SK-N-SH (cell line): ENCODE results near the gene ATP6V0A1. TPM values are rescaled to one million over a fixed set of nuclear protein-coding genes. Genes with fewer than 3 reads are reported as not detected.

Experiments used
- CTCF ChIA-PET: fragments of 300-600, 350-600 bp; formaldehyde crosslinking; extraction: SDS; loops from one replicate; lab custom pipeline; 2021; lab: Yijun Ruan, JAX
- POLR2A ChIA-PET: fragments of 350-600 bp; sonication (Branson Sonifier 250); formaldehyde crosslinking; extraction: SDS; loops from one replicate; lab custom pipeline; 2020; ENCODE audit warnings: antibody characterized with exemption, inconsistent platforms; lab: Yijun Ruan, JAX
- DNase-seq: peaks from one replicate; pipeline ENCODE4 v3.0.0; 2012
- H2AFZ ChIP-seq: fragments of 200-600 bp; sonication (generic); 2 replicates; pipeline ENCODE4 v1.8.1; 2016; ENCODE audit warnings: antibody characterized with exemption, mild to moderate bottlenecking, low read depth
- H3F3A ChIP-seq: fragments of 200-600 bp; sonication (generic); replicated peaks from 2 replicates; pipeline ENCODE3; 2016; ENCODE audit warnings: antibody characterized with exemption, mild to moderate bottlenecking; ENCODE audit not compliant: insufficient read depth
- H3K27ac ChIP-seq, 2 experiments: fragments of 200-500 bp in 1 of 2; fragments of 200-600 bp in 1 of 2; sonication (Bioruptor generic) in 1 of 2; sonication (generic), shearing (Covaris generic) in 1 of 2; 2 replicates each; pipeline versions ENCODE4 v1.5.1 to v1.6.1; 2014 to 2016; ENCODE audit warnings: low read depth in 2 of 2, inconsistent platforms in 1 of 2, low read length in 1 of 2, mild to moderate bottlenecking in 1 of 2, mixed read lengths in 1 of 2
- H3K27me3 ChIP-seq: fragments of 200-600 bp; sonication (generic), shearing (Covaris generic); 2 replicates; pipeline ENCODE4 v1.6.1; 2016; ENCODE audit warnings: mixed run types; ENCODE audit not compliant: insufficient read depth
- H3K36me3 ChIP-seq, 2 experiments: fragments of 200-500 bp in 1 of 2; fragments of 200-600 bp in 1 of 2; sonication (Bioruptor generic) in 1 of 2; sonication (generic) in 1 of 2; replicated peaks in 1 of 2; 2 replicates each; pipeline versions ENCODE3 to v1.5.1; 2014 to 2016; ENCODE audit warnings: low read length in 1 of 2, mild to moderate bottlenecking in 1 of 2; ENCODE audit not compliant: insufficient read depth in 2 of 2, control insufficient read depth in 1 of 2
- H3K4me1 ChIP-seq, 2 experiments: fragments of 200-500 bp in 1 of 2; fragments of 200-600 bp in 1 of 2; sonication (Bioruptor generic) in 1 of 2; sonication (generic), shearing (Covaris generic) in 1 of 2; 2 replicates each; pipeline versions ENCODE4 v1.5.1 to v1.6.1; 2014 to 2016; ENCODE audit warnings: low read depth in 1 of 2, low read length in 1 of 2, mixed run types in 1 of 2; ENCODE audit not compliant: insufficient read depth in 2 of 2, control insufficient read depth in 1 of 2
- H3K4me2 ChIP-seq: fragments of 200-600 bp; sonication (generic), shearing (Covaris generic); 2 replicates; pipeline ENCODE4 v1.6.1; 2017; ENCODE audit warnings: mixed run types
- H3K4me3 ChIP-seq, 2 experiments: fragments of 200-500 bp in 1 of 2; fragments of 200-600 bp in 1 of 2; sonication (Bioruptor generic) in 1 of 2; sonication (generic), shearing (Covaris generic) in 1 of 2; 2 replicates each; pipeline versions ENCODE4 v1.5.1 to v1.8.1; 2014 to 2016; ENCODE audit warnings: low read depth in 2 of 2, inconsistent platforms in 1 of 2, low read length in 1 of 2, mild to moderate bottlenecking in 1 of 2, mixed read lengths in 1 of 2, moderate library complexity in 1 of 2
- H3K79me2 ChIP-seq: fragments of 200-600 bp; sonication (generic); 2 replicates; pipeline ENCODE4 v1.8.1; 2017; ENCODE audit warnings: mild to moderate bottlenecking; ENCODE audit not compliant: insufficient read depth
- H3K9ac ChIP-seq: fragments of 200-600 bp; sonication (generic); 2 replicates; pipeline ENCODE4 v1.6.1; 2017; ENCODE audit warnings: mixed run types
- H3K9me2 ChIP-seq: fragments of 200-600 bp; sonication (generic); 2 replicates; pipeline ENCODE4 v1.6.1; 2017; ENCODE audit warnings: mixed run types
- H3K9me3 ChIP-seq: fragments of 200-600 bp; sonication (generic); 2 replicates; pipeline ENCODE4 v1.6.1; 2017; ENCODE audit warnings: mixed run types, mild to moderate bottlenecking, moderate library complexity
- H4K20me1 ChIP-seq: fragments of 200-600 bp; sonication (generic); 2 replicates; pipeline ENCODE4 v1.6.1; 2017; ENCODE audit warnings: mild to moderate bottlenecking, mixed run types; ENCODE audit not compliant: insufficient read depth
- CHD2 ChIP-seq: fragments of 150-350 bp; IDR thresholded peaks from 2 replicates; pipeline ENCODE4 v1.6.1; 2018; ENCODE audit warnings: low read length; ENCODE audit not compliant: partially characterized antibody
- ELF1 ChIP-seq: IDR thresholded peaks from 2 replicates; pipeline ENCODE4 v1.4.0; 2012
- MXI1 ChIP-seq: IDR thresholded peaks from 2 replicates; pipeline ENCODE4 v1.6.1; 2012; ENCODE audit warnings: mild to moderate bottlenecking, low read depth, low read length, improper control_type of control experiment
- RAD21 ChIP-seq: IDR thresholded peaks from 2 replicates; pipeline ENCODE4 v1.6.1; 2012; ENCODE audit warnings: mild to moderate bottlenecking, low read length
- SMC3 ChIP-seq: IDR thresholded peaks from 2 replicates; pipeline ENCODE4 v1.6.1; 2012; ENCODE audit warnings: low read depth, low read length, improper control_type of control experiment
- TAF1 ChIP-seq: IDR thresholded peaks from 2 replicates; pipeline ENCODE4 v1.6.1; 2012; ENCODE audit warnings: low read depth, mild to moderate bottlenecking, low read length, moderate library complexity, borderline replicate concordance
- WGBS: methylation state at CpG from one replicate; pipeline ENCODE4 v1.1.6; 2017; ENCODE audit warnings: low lambda C conversion rate; 5-methylcytosine and 5-hydroxymethylcytosine counted together
- polyA plus RNA-seq, 3 experiments: library from polyadenylated mRNA; depleted of rRNA; stranded (reverse); fragments of >200 nt; gene quantifications; 2 replicates each; pipeline ENCODE4 v1.2.3, GENCODE V29; 2012
- TF ChIP-seq, protein P1 (sequence below): IDR thresholded peaks from 2 replicates; pipeline ENCODE4 v1.4.0; 2012; ENCODE audit warnings: low read depth, borderline replicate concordance
- TF ChIP-seq, protein P2 (sequence below): IDR thresholded peaks from 2 replicates; pipeline ENCODE4 v1.6.1; 2012; ENCODE audit warnings: mild to moderate bottlenecking, low read depth, low read length, moderate library complexity

Gene ATP6V0A1
- polyA plus RNA-seq, 1 of the 3 experiments (the other 2 are of a cell fraction): 31.7 TPM

DNA sequence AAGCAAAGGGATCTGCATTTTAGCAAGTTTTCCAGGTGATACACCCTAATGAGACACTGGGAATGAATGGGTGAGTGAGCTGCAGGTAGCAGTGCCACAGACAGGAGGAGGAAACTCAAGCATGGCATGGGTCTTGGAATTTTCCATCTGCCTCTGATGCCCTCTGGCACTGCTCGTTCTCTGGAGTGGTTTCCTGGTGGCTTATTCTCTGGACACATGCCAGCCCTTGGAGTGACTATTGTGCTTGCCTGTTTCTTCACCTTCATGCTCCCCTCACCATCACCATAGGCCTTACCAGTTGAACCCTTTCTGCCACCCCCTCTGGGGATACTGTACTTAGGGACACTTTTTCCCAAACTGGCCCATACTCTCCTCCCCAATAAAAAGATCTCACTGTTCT is 104.9 kb downstream of the ATP6V0A1 start:
- Histone ChIP-seq H3K27me3 (no peaks in the 10 kb centered on the region), H3K79me2 (peaks cover 65% of the 10 kb centered on the region), H3K9me2 (no peaks in the 10 kb centered on the region), H3K9me3 (no peaks in the 10 kb centered on the region), H3K27ac (no peak overlapping the region; a peak in 1 of 4 replicates), H4K20me1 (no peaks in the 10 kb centered on the region), H3K9ac (peak overlapping the region; percentile 86; the same call in 1 of the 2 replicates), H3F3A (peaks cover 29% of the 10 kb centered on the region), H3K4me2 (peak overlapping the region; percentile 98), H3K36me3 (peaks cover 16 to 33% of the 10 kb centered on the region in 2 experiments), H2AFZ (no peak overlapping the region), H3K4me1 (peaks cover 4 to 33% of the 10 kb centered on the region in 2 experiments; a peak in 3 of 4 replicates), H3K4me3 (peak overlapping the region; percentile 78 to 98)
- ChIA-PET CTCF (interaction anchor here (1.0 to 1.4 kb wide), 2 partner anchors 13 to 14 kb away, joined by 3 to 4 read pairs; no protein-coding TSS in a partner anchor), POLR2A (interaction anchor here (0.6 kb wide), 1 partner anchor 11 kb away, joined by 3 read pairs; no protein-coding TSS in a partner anchor)
- WGBS: 14% methylated on average over 1 of the region's 1 CpG
- TF ChIP-seq, protein P1, sequence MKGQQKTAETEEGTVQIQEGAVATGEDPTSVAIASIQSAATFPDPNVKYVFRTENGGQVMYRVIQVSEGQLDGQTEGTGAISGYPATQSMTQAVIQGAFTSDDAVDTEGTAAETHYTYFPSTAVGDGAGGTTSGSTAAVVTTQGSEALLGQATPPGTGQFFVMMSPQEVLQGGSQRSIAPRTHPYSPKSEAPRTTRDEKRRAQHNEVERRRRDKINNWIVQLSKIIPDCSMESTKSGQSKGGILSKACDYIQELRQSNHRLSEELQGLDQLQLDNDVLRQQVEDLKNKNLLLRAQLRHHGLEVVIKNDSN: no peak
- TF ChIP-seq MXI1 (no peak), ELF1 (no peak), RAD21 (no peak), CHD2 (no peak), TAF1 (no peak)
- TF ChIP-seq, protein P2, sequence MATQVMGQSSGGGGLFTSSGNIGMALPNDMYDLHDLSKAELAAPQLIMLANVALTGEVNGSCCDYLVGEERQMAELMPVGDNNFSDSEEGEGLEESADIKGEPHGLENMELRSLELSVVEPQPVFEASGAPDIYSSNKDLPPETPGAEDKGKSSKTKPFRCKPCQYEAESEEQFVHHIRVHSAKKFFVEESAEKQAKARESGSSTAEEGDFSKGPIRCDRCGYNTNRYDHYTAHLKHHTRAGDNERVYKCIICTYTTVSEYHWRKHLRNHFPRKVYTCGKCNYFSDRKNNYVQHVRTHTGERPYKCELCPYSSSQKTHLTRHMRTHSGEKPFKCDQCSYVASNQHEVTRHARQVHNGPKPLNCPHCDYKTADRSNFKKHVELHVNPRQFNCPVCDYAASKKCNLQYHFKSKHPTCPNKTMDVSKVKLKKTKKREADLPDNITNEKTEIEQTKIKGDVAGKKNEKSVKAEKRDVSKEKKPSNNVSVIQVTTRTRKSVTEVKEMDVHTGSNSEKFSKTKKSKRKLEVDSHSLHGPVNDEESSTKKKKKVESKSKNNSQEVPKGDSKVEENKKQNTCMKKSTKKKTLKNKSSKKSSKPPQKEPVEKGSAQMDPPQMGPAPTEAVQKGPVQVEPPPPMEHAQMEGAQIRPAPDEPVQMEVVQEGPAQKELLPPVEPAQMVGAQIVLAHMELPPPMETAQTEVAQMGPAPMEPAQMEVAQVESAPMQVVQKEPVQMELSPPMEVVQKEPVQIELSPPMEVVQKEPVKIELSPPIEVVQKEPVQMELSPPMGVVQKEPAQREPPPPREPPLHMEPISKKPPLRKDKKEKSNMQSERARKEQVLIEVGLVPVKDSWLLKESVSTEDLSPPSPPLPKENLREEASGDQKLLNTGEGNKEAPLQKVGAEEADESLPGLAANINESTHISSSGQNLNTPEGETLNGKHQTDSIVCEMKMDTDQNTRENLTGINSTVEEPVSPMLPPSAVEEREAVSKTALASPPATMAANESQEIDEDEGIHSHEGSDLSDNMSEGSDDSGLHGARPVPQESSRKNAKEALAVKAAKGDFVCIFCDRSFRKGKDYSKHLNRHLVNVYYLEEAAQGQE: no peak
- DNase-seq: no peak

DNA sequence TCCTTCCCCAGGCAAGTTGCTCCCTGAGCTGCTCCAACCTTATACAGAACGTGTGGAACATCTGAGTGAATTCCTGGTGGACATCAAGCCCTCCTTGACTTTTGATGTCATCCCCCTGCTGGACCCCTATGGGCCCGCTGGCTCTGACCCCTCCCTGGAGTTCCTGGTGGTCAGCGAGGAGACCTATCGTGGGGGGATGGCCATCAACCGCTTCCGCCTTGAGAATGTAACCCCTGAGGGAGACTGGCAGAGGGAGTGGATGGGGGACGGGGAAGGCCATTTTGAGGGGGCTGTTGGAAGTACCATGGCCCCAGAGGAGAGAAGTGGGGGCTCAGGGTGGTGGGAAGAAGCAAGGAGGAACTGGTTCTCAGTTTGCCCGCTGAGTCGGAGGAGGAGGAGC is 105.3 kb downstream of the ATP6V0A1 start:
- no peaks in the 10 kb centered on the region for H3K9me2 ChIP-seq
- 85% methylated on average over 9 of the region's 9 CpGs for WGBS
- CTCF ChIA-PET: interaction anchor here (0.8 to 8.3 kb wide), 4 partner anchors 12 to 115 kb away, joined by 3 to 51 read pairs (median 4); no protein-coding TSS in a partner anchor

More for the DNA sequence above, 105.3 kb downstream of the ATP6V0A1 start:
- Histone ChIP-seq H3K27me3 (no peaks in the 10 kb centered on the region), H3K36me3 (peaks cover 20 to 37% of the 10 kb centered on the region in 2 experiments), H3K4me1 (peaks cover 4 to 33% of the 10 kb centered on the region in 2 experiments; a peak in 3 of 4 replicates), H3F3A (peaks cover 29% of the 10 kb centered on the region), H4K20me1 (no peaks in the 10 kb centered on the region), H3K27ac (no peak overlapping the region; a peak in 1 of 4 replicates), H3K4me3 (no peak overlapping the region), H3K9me3 (no peaks in the 10 kb centered on the region), H3K9ac (no peak overlapping the region), H2AFZ (no peak overlapping the region), H3K79me2 (peaks cover 69% of the 10 kb centered on the region), H3K4me2 (peak overlapping the region; percentile 98)
- no peak for DNase-seq
- POLR2A ChIA-PET: interaction anchor here (1.1 kb wide), 1 partner anchor 10 kb away, joined by 3 read pairs; no protein-coding TSS in a partner anchor
- TF ChIP-seq TAF1 (no peak), MXI1 (no peak), SMC3 (no peak)
